Spinal cord (tissue), 10 donors: Measurements from ENCODE around the gene IP6K1. TPM values are rescaled to one million over a fixed set of nuclear protein-coding genes. Genes with fewer than 3 reads are reported as not detected.
"Not testable (repeated sequence)": the region's sequence is repeated elsewhere in the genome, so short reads cannot be mapped to it uniquely, and the experiment has no call there.

Source experiments
- DNase-seq, 6 donors: peaks; one replicate each; pipeline versions ENCODE4 v3.0.0 to v3.0.0-alpha.2; 2013 to 2015; ENCODE audit warnings: low spot score in 6 of 6, low read depth in 4 of 6
- H3K27ac ChIP-seq: one replicate; pipeline ENCODE4 v1.5.1; 2013; ENCODE audit warnings: low read depth, low read length, control low read depth
- H3K27me3 ChIP-seq: one replicate; pipeline ENCODE4 v1.6.1; 2013; ENCODE audit warnings: low read length; ENCODE audit not compliant: control insufficient read depth, insufficient read depth
- H3K36me3 ChIP-seq: one replicate; pipeline ENCODE4 v1.6.1; 2013; ENCODE audit warnings: low read length; ENCODE audit not compliant: control insufficient read depth, insufficient read depth
- H3K4me1 ChIP-seq: one replicate; pipeline ENCODE4 v1.6.1; 2013; ENCODE audit warnings: low read length; ENCODE audit not compliant: control insufficient read depth, insufficient read depth
- H3K4me3 ChIP-seq: one replicate; pipeline ENCODE4 v1.5.1; 2013; ENCODE audit warnings: low read depth, low read length, control low read depth
- H3K9me3 ChIP-seq: one replicate; pipeline ENCODE4 v1.6.1; 2013; ENCODE audit warnings: low read length; ENCODE audit not compliant: control insufficient read depth, insufficient read depth
- WGBS: methylation state at CpG from one replicate; pipeline ENCODE4 v1.1.5; 2013; ENCODE audit warnings: missing lambda C conversion rate; ENCODE audit not compliant: insufficient coverage; 5-methylcytosine and 5-hydroxymethylcytosine counted together
- polyA plus RNA-seq, 2 donors: library from polyadenylated mRNA; unstranded; fragments of 120-200 nt; gene quantifications; one replicate each; pipeline ENCODE4 v1.2.1, GENCODE V29; 2013; ENCODE audit not compliant: insufficient read length in 2 of 2
- total RNA-seq, 2 donors: library from RNA; depleted of rRNA in 1 of 2; stranded (reverse); fragments of 120-200 nt in 1 of 2; fragments of >200 nt in 1 of 2; gene quantifications; one replicate each; pipeline versions ENCODE4 v1.2.3 to v1.2.4, GENCODE V29; 2013 to 2014
- donor health status: healthy.

The IP6K1 gene
- total and polyA plus RNA-seq, 4 donors: 30.2 to 65.9 (median 52.4) TPM

- WGBS: no CpG with 5 or more reads among the region's 4 CpGs
Measured at GRCh38 chr3:49695350-49696015, 90.9 kb downstream of the IP6K1 start.

GRCh38 chr3:49694409-49695070 is 91.8 kb downstream of the IP6K1 start:
- H3K4me3 ChIP-seq, H3K9me3 ChIP-seq, DNase-seq, H3K27me3 ChIP-seq, H3K27ac ChIP-seq: not testable (repeated sequence)
- Histone ChIP-seq H3K4me1 (peaks cover 19% of the 10 kb centered on the region), H3K36me3 (peaks cover 33% of the 10 kb centered on the region)
- 57% methylated on average over 4 of the region's 6 CpGs for WGBS

More at GRCh38 chr3:49695350-49696015, 90.9 kb downstream of the IP6K1 start:
- not testable (repeated sequence) for H3K27me3 ChIP-seq, H3K9me3 ChIP-seq, DNase-seq, H3K27ac ChIP-seq, H3K4me3 ChIP-seq
- peaks cover 12% of the 10 kb centered on the region for H3K4me1 ChIP-seq
- H3K36me3 ChIP-seq: peaks cover 42% of the 10 kb centered on the region

DNA sequence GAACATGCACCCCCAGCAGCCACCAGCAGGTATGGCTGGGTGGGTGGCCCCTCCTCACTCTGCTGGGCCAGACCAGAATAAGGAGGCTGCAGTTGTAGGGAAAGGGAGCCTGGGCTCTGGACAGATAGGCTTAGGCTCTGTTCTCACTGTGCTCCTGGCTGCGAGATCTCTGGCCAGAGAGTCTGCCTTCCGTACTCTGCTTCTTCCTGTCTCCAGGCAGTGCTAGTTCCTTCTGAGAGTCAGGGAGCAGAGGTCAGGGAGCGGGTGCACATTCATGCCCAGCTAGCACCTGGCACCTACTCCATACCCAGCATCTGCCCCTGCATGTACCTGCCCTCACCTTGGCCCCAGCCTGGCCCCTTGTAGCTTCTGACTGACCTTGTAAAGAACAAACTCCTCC is 94.9 kb downstream of the IP6K1 start:
- DNase-seq, H3K4me3 ChIP-seq, H3K27me3 ChIP-seq, H3K36me3 ChIP-seq, H3K27ac ChIP-seq, H3K9me3 ChIP-seq: not testable (repeated sequence)
- 97% methylated on average over 3 of the region's 3 CpGs for WGBS
- H3K4me1 ChIP-seq: peaks cover 42% of the 10 kb centered on the region

DNA sequence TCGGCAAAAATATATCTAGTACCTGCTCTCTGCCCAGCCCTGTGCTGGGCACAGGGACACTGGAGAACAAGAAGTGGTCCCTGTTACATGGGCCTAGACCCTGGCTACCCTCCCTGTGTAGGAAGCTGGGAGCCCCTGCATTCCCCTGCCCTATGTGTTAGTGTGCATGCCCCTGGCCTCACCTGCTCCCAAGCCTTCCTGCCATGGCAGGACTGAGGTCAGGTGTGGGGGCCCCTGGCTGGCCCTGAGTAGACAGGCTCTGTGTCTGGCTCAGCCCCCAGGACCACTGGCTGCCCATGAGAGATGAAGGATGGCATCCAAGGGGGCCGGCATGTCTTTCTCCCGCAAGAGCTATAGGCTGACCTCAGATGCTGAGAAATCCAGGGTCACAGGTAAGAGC is 95.5 kb downstream of the IP6K1 start:
- not testable (repeated sequence) for DNase-seq, H3K36me3 ChIP-seq, H3K4me3 ChIP-seq, H3K9me3 ChIP-seq, H3K27ac ChIP-seq, H3K27me3 ChIP-seq
- 93% methylated on average over 2 of the region's 3 CpGs for WGBS
- peaks cover 46% of the 10 kb centered on the region for H3K4me1 ChIP-seq

GRCh38 chr3:49689908-49690624 is 96.3 kb downstream of the IP6K1 start:
- H3K27ac ChIP-seq, DNase-seq, H3K9me3 ChIP-seq, H3K27me3 ChIP-seq, H3K36me3 ChIP-seq: not testable (repeated sequence)
- Histone ChIP-seq H3K4me3 (peak overlapping the region; percentile 95), H3K4me1 (peaks cover 51% of the 10 kb centered on the region)
- WGBS: 6% methylated on average over 12 of the region's 16 CpGs

GRCh38 chr3:49689046-49689907 is 97.1 kb downstream of the IP6K1 start, which contains the start of the genes MST1 and RNF123:
MST1 (minus strand) TSS chr3:49689474; CDS start chr3:49688691, 783 bp downstream.
RNF123 (plus strand) TSS chr3:49689557; CDS start chr3:49691166, 1,609 bp downstream.
- H3K4me1 ChIP-seq: peaks cover 51% of the 10 kb centered on the region
- peak; percentile 86 to 98 (median 90) for DNase-seq
- 2% methylated on average over 63 of the region's 66 CpGs for WGBS
- H3K27ac ChIP-seq: peak within 1 kb of the TSS; percentile 75
- peaks cover 12% of the 10 kb centered on the region for H3K36me3 ChIP-seq
- H3K9me3 ChIP-seq: no peaks in the 10 kb centered on the region
- H3K27me3 ChIP-seq: no peaks in the 10 kb centered on the region
- H3K4me3 ChIP-seq: peak within 1 kb of the TSS; percentile 95

- Histone ChIP-seq H3K27ac (peak overlapping the region; percentile 75), H3K36me3 (peaks cover 19% of the 10 kb centered on the region), H3K4me1 (peaks cover 51% of the 10 kb centered on the region), H3K4me3 (peak overlapping the region; percentile 95)
- DNase-seq, H3K27me3 ChIP-seq, H3K9me3 ChIP-seq: not testable (repeated sequence)
- 87% methylated on average over 5 of the region's 7 CpGs for WGBS
Measured at GRCh38 chr3:49688338-49689045, 97.8 kb downstream of the IP6K1 start.

DNA sequence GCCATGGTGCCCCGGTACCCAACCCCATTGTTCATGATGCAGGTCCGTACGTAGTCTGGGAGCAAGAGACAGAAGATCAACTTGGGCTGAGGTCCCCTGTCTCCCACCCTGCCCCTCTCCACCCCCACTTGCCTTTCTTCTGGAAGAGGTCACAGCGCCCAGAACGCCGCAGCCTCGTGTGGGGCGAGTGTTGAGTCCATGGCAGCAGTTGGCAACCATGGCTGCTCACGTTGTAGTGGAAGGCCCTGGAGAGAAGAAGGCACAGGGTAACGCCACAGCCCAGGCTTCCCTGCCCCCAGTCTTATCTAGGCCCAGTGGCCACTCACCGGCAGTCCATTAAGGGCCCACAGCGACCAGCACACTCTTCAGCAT is 98.9 kb downstream of the IP6K1 start:
- DNase-seq, H3K4me3 ChIP-seq, H3K27ac ChIP-seq, H3K27me3 ChIP-seq, H3K9me3 ChIP-seq: not testable (repeated sequence)
- Histone ChIP-seq H3K36me3 (peaks cover 30% of the 10 kb centered on the region), H3K4me1 (peaks cover 51% of the 10 kb centered on the region)
- 89% methylated on average over 9 of the region's 12 CpGs for WGBS
